A172 (cell line): Measurements from ENCODE around the gene ZNF333. TPM values are rescaled to one million over a fixed set of nuclear protein-coding genes. Genes with fewer than 3 reads are reported as not detected.

ENCODE experiments used
- total RNA-seq: library from RNA; depleted of rRNA; stranded (reverse); fragments of >200 nt; shearing (Covaris generic); gene quantifications from 2 replicates; pipeline ENCODE4 v1.2.3, GENCODE V29; 2014; rRNA removed

ZNF333 gene
- total RNA-seq, 1 experiment from 2014 or later = 15.4 TPM

Other genes with a start within 250 kb of the ZNF333 start
- gene PTGER1, start 214.7 kb upstream of the ZNF333 start, total RNA-seq = 0.29 TPM in 1 of 2 replicates, not detected in the other
- gene GIPC1, start 193.9 kb upstream of the ZNF333 start, total RNA-seq = 302 and 408 TPM in 2 replicates
- 216 and 229 TPM in 2 replicates for gene DNAJB1, start 171.7 kb upstream of the ZNF333 start, total RNA-seq
- 69.6 and 81.8 TPM in 2 replicates for gene TECR, start 160.5 kb upstream of the ZNF333 start, total RNA-seq
- gene NDUFB7, start 118.0 kb upstream of the ZNF333 start, total RNA-seq = 340 and 446 TPM in 2 replicates
- not detected in 2 replicates for gene CLEC17A, start 107.0 kb upstream of the ZNF333 start, total RNA-seq
- not detected in 2 replicates for gene ADGRE3, start 15.2 kb upstream of the ZNF333 start, total RNA-seq
- gene ADGRE2, start 88.5 kb downstream of the ZNF333 start, total RNA-seq = 0.02 and 0.10 TPM in 2 replicates
- gene OR7A5, start 145.1 kb downstream of the ZNF333 start, total RNA-seq = not detected in 2 replicates
- gene OR7C1, start 145.1 kb downstream of the ZNF333 start, total RNA-seq = not detected in 2 replicates
- gene OR7A10, start 158.9 kb downstream of the ZNF333 start, total RNA-seq = not detected in 2 replicates
- gene OR7A17, start 196.1 kb downstream of the ZNF333 start, total RNA-seq = not detected in 2 replicates